ENCODE results near the gene TTLL6. TPM values are rescaled to one million over a fixed set of nuclear protein-coding genes. Genes with fewer than 3 reads are reported as not detected.
A peak's percentile ranks its signal among the peaks of the same experiment; 100 is the strongest.
"Not testable (repeated sequence)": the region's sequence is repeated elsewhere in the genome, so short reads cannot be mapped to it uniquely, and the experiment has no call there.

TTLL6 gene
- total RNA-seq, 1 donor: under 0.01 TPM

DNA sequence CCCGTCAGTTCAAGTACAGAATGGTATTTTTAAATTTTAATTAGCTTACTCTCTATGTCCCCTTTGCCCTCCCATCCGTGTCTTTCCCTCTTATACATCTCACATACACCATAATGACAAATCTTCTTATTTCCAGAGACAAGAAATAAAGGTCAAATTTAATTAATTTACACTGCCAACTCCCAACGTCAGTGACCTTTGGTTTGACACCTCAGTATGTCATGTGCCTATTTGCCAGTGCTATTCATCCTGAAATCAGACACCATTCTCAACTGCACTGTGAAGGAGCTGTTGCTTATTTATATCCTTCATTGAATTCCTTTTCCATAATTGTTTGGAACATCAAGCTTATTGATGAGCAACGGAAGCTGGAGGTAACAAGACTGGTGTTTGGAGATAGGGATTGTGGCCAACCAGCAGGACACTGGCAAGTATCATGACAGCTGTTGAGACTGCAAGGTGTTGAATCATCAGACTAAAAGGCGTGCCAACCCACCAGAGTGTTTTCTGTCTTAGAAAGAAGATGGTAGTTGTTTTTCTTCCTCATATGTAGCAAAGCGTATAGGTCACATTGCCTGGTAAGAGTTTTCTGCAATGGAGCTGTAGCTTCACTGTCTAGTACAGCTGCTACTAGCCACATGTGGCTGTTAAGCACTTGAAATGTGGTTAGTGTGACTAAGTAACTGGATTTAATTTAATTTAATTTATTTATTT, 26.3 kb upstream of the TTLL6 start:
- DNase-seq (ENCODE audit: low read depth): peak; percentile 28
- no peak overlapping the region for H3K4me3 ChIP-seq (ENCODE audit: low read depth, low read length)
- TF ChIP-seq CTCF (IDR thresholded peaks at IDR 0.05; ENCODE audit: insufficient read depth, low read depth, low read length): no peak

GRCh38 chr17:48842746-48843145, 25.7 kb upstream of the TTLL6 start:
- DNase-seq (ENCODE audit: low read depth): peak; percentile 28
- TF ChIP-seq CTCF (IDR thresholded peaks at IDR 0.05; ENCODE audit: insufficient read depth, low read depth, low read length): no peak
- H3K4me3 ChIP-seq (ENCODE audit: low read depth, low read length): no peak overlapping the region

GRCh38 chr17:48841395-48841831, 24.4 kb upstream of the TTLL6 start:
- peak; percentile 88 for DNase-seq (ENCODE audit: low read depth)
- peak overlapping the region; percentile 49 for H3K4me3 ChIP-seq (ENCODE audit: low read depth, low read length)
- TF ChIP-seq CTCF (IDR thresholded peaks at IDR 0.05; ENCODE audit: insufficient read depth, low read depth, low read length): no peak

GRCh38 chr17:48840441-48840840, 23.4 kb upstream of the TTLL6 start:
- DNase-seq (ENCODE audit: low read depth): peak; percentile 26
- no peak for TF ChIP-seq CTCF (IDR thresholded peaks at IDR 0.05; ENCODE audit: insufficient read depth, low read depth, low read length)
- H3K4me3 ChIP-seq (ENCODE audit: low read depth, low read length): peak overlapping the region; percentile 49

- not testable (repeated sequence) for H3K4me3 ChIP-seq (ENCODE audit: low read depth, low read length); DNase-seq (ENCODE audit: low read depth)
Observed at GRCh38 chr17:48837458-48837857, 20.4 kb upstream of the TTLL6 start.

DNA sequence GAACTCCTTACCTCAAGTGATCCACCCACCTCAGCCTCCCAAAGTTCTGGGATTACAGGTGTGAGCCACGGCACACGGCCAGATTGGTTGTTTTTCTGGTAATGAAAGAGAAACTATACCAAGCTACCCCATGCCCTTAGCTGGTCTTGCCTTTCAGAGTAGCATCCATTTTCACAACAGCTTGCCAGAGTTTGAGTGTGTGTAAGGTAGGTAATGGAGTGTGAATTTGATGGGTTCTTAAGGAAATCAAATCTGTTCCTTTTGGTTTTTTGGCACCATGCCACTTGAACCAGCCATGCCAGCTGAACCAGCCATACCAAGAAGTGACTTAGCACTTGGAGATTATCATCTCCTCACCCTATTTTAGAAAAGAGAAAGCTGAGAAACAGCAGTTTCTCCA, 18.9 kb upstream of the TTLL6 start:
- DNase-seq (ENCODE audit: low read depth): no peak
- no peak for TF ChIP-seq CTCF (IDR thresholded peaks at IDR 0.05; ENCODE audit: insufficient read depth, low read depth, low read length)
- no peak overlapping the region for H3K4me3 ChIP-seq (ENCODE audit: low read depth, low read length)

DNA sequence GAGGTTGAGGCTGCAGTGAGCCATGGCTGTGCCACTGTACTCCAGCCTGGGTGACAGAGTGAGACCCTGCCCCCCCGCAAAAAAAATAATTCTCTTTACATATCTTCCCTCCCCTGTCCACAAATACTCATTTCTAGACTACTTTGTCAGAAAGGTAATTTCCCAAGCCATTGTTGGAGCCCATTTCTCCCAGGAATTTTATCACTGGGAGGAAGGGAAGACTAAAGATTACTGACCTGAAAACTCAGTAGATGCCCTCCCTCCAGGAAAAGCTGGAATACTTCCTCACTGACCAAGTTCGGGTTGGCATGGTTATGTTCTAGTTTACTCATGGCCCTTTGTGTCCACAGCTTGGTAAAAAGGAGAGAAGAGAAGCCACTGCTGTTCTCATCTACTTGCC, 17.9 kb upstream of the TTLL6 start:
- H3K4me3 ChIP-seq (ENCODE audit: low read depth, low read length): no peak overlapping the region
- TF ChIP-seq CTCF (IDR thresholded peaks at IDR 0.05; ENCODE audit: insufficient read depth, low read depth, low read length): no peak
- DNase-seq (ENCODE audit: low read depth): no peak
